22Rv1 (cell line): ENCODE results near the gene PIGN.

Experiments used
- ZFX ChIP-seq: fragments of 450-650 bp; IDR thresholded peaks from 2 replicates; pipeline ENCODE4 v1.6.1; 2017; ENCODE audit warnings: antibody characterized with exemption, borderline replicate concordance
- TF ChIP-seq, protein P1 (sequence below): fragments of 450-650 bp; IDR thresholded peaks from 2 replicates; pipeline ENCODE4 v1.5.1; 2017; ENCODE audit warnings: mild to moderate bottlenecking

- TF ChIP-seq, protein P1, sequence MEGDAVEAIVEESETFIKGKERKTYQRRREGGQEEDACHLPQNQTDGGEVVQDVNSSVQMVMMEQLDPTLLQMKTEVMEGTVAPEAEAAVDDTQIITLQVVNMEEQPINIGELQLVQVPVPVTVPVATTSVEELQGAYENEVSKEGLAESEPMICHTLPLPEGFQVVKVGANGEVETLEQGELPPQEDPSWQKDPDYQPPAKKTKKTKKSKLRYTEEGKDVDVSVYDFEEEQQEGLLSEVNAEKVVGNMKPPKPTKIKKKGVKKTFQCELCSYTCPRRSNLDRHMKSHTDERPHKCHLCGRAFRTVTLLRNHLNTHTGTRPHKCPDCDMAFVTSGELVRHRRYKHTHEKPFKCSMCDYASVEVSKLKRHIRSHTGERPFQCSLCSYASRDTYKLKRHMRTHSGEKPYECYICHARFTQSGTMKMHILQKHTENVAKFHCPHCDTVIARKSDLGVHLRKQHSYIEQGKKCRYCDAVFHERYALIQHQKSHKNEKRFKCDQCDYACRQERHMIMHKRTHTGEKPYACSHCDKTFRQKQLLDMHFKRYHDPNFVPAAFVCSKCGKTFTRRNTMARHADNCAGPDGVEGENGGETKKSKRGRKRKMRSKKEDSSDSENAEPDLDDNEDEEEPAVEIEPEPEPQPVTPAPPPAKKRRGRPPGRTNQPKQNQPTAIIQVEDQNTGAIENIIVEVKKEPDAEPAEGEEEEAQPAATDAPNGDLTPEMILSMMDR: no peak
- no peak for TF ChIP-seq ZFX
Measured at GRCh38 chr18:62205824-62206223, 19.0 kb upstream of the PIGN start.
